OCI-LY7 (cell line): ENCODE measurements around the gene OSER1. TPM values are rescaled to one million over a fixed set of nuclear protein-coding genes. Genes with fewer than 3 reads are reported as not detected.

Source experiments
- BruUV-seq: library from RNA; stranded (reverse); fragments of 400-500 nt; replicated peaks from 2 replicates; lab custom pipeline; 2021; lab: Mats Ljungman, UMichigan
- CTCF ChIA-PET: fragments of 300-600 bp; sonication (Branson Sonifier 250); formaldehyde crosslinking; loops from one replicate; lab custom pipeline; 2022; ENCODE audit warnings: antibody characterized with exemption; ENCODE audit not compliant: unreplicated experiment; lab: Charles Lee
- POLR2A ChIA-PET: fragments of 300-600 bp; sonication (Branson Sonifier 250); formaldehyde crosslinking; loops from one replicate; lab custom pipeline; 2022; ENCODE audit warnings: antibody characterized with exemption; lab: Charles Lee
- DNase-seq: peaks from one replicate; pipeline ENCODE4 v3.0.0-alpha.2; 2015; ENCODE audit warnings: low spot score
- H2AFZ ChIP-seq: fragments of 200-600 bp; sonication (generic), shearing (Covaris generic); 2 replicates; pipeline ENCODE4 v1.6.1; 2014; ENCODE audit warnings: mild to moderate bottlenecking, antibody characterized with exemption, low read length, moderate library complexity
- H3K27ac ChIP-seq: fragments of 200-600 bp; sonication (generic); 2 replicates; pipeline ENCODE4 v1.5.1; 2014; ENCODE audit warnings: mixed run types, low read depth, mild to moderate bottlenecking, moderate library complexity, low read length, inconsistent platforms; ENCODE audit not compliant: poor library complexity, severe bottlenecking
- H3K36me3 ChIP-seq: fragments of 200-600 bp; sonication (generic); 2 replicates; pipeline ENCODE4 v1.6.1; 2014; ENCODE audit warnings: mild to moderate bottlenecking, antibody characterized with exemption, low read length, moderate library complexity, mixed read lengths; ENCODE audit not compliant: insufficient read depth
- H3K4me1 ChIP-seq: fragments of 200-600 bp; sonication (generic); 2 replicates; pipeline ENCODE4 v1.5.1; 2014; ENCODE audit warnings: mild to moderate bottlenecking, low read length; ENCODE audit not compliant: insufficient read depth, poor library complexity, severe bottlenecking
- H3K4me2 ChIP-seq: fragments of 200-600 bp; sonication (generic); 2 replicates; pipeline ENCODE4 v1.6.1; 2014; ENCODE audit warnings: mild to moderate bottlenecking, low read length
- H3K4me3 ChIP-seq: fragments of 200-600 bp; sonication (generic); 2 replicates; pipeline ENCODE4 v1.5.1; 2014; ENCODE audit warnings: mild to moderate bottlenecking, low read depth, low read length; ENCODE audit not compliant: poor library complexity, severe bottlenecking
- H3K79me2 ChIP-seq: fragments of 200-600 bp; sonication (generic); 2 replicates; pipeline ENCODE4 v1.6.1; 2016; ENCODE audit warnings: low read depth, mild to moderate bottlenecking, low read length, moderate library complexity, mixed read lengths; ENCODE audit not compliant: insufficient read depth
- H3K9me2 ChIP-seq: fragments of 200-600 bp; sonication (generic); 2 replicates; pipeline ENCODE4 v1.6.1; 2016; ENCODE audit warnings: mild to moderate bottlenecking, low read length, mixed read lengths; ENCODE audit not compliant: insufficient read depth
- H3K9me3 ChIP-seq: fragments of 200-600 bp; sonication (generic); 2 replicates; pipeline ENCODE4 v1.6.1; 2014; ENCODE audit warnings: mild to moderate bottlenecking, mixed run types, low read length, mixed read lengths
- H4K20me1 ChIP-seq: fragments of 200-600 bp; sonication (generic); 2 replicates; pipeline ENCODE4 v1.6.1; 2014; ENCODE audit warnings: mild to moderate bottlenecking, antibody characterized with exemption, low read length, moderate library complexity, mixed read lengths; ENCODE audit not compliant: insufficient read depth
- CTCF ChIP-seq: fragments of 200-600 bp; sonication (generic); conservative IDR thresholded peaks from 2 replicates; pipeline ENCODE4 v1.5.1; 2014; ENCODE audit warnings: mild to moderate bottlenecking, antibody characterized with exemption, low read length, moderate library complexity, mixed read lengths
- EZH2phosphoT487 ChIP-seq: fragments of 200-600 bp; sonication (generic); IDR thresholded peaks from 2 replicates; pipeline ENCODE4 v1.6.1; 2018; ENCODE audit warnings: low read depth, borderline replicate concordance, mild to moderate bottlenecking, mixed run types, antibody characterized with exemption, low read length, moderate library complexity, mixed read lengths
- intact Hi-C: fragments of 100-400 bp; cut with micrococcal nuclease; formaldehyde crosslinking; loops from one replicate; pipeline ENCODE4 v1.10.0; 2022; ENCODE audit not compliant: unreplicated experiment
- total RNA-seq, 2 experiments: library from RNA; depleted of rRNA in 1 of 2; stranded (reverse); fragments of >200 nt in 1 of 2; shearing (Covaris generic) in 1 of 2; gene quantifications; 2 replicates each; pipeline ENCODE4 v1.2.3, GENCODE V29; 2014 to 2022

OSER1 gene
- total RNA-seq, 2 experiments from 2014 or later = 28.1 to 31.9 TPM

- Histone ChIP-seq H4K20me1 (no peaks in the 10 kb centered on the region), H2AFZ (no peak overlapping the region), H3K4me1 (peaks cover 14% of the 10 kb centered on the region), H3K4me2 (no peak overlapping the region), H3K27ac (no peak overlapping the region), H3K4me3 (no peak overlapping the region), H3K79me2 (no peaks in the 10 kb centered on the region), H3K9me2 (no peaks in the 10 kb centered on the region), H3K9me3 (no peaks in the 10 kb centered on the region), H3K36me3 (no peaks in the 10 kb centered on the region)
- CTCF ChIA-PET = no interaction called here
- DNase-seq = no peak
- POLR2A ChIA-PET = no interaction called here
- no TSS peak for BruUV-seq
- no peak for TF ChIP-seq CTCF
- no peak for TF ChIP-seq EZH2phosphoT487
- intact Hi-C loops = no loop called here
Measured at GRCh38 chr20:44222027-44222426, 11.5 kb upstream of the OSER1 start.

DNA sequence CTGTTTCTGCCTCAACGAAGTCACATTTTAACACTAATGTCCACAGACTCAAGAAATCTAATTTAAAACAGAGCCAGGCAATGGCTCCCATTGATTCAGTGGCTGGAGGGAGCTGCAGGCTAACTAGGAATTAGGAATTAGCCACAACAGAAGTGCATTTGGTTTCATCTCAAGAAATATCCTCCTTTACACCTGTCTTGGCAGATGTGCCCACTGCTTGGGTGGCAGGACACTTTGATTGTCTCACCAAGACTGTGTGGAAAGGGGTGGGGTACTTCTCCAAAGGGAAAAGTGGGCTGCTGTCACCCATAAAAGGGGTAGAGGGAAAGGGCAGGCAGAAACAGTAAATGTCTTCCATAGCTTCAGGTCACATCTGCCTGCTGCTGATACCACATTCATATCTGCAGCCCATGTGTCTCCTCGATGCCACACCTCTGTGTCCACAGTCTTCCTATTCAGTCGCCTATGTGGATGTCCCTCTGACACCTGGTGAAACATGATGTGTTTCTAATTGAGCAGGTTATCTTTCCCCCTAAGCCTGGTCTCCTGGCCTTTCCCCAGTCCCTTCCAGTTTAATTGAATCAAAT is 10.9 kb upstream of the OSER1 start:
- no peak for DNase-seq
- no peaks in the 10 kb centered on the region for H3K36me3 ChIP-seq
- ChIA-PET CTCF (no interaction called here), POLR2A (no interaction called here)
- intact Hi-C loops = no loop called here
- H3K79me2 ChIP-seq = no peaks in the 10 kb centered on the region
- no peak overlapping the region for H3K4me2 ChIP-seq
- H3K9me2 ChIP-seq = no peaks in the 10 kb centered on the region
- no TSS peak for BruUV-seq
- H2AFZ ChIP-seq = no peak overlapping the region
- no peaks in the 10 kb centered on the region for H4K20me1 ChIP-seq
- H3K4me3 ChIP-seq = no peak overlapping the region
- no peak for TF ChIP-seq CTCF
- TF ChIP-seq EZH2phosphoT487 = no peak
- H3K27ac ChIP-seq = no peak overlapping the region
- H3K9me3 ChIP-seq = no peaks in the 10 kb centered on the region
- peaks cover 14% of the 10 kb centered on the region for H3K4me1 ChIP-seq

GRCh38 chr20:44219791-44220190 is 9.2 kb upstream of the OSER1 start:
- H3K4me3 ChIP-seq = no peak overlapping the region

More at GRCh38 chr20:44219791-44220190, 9.2 kb upstream of the OSER1 start:
- peaks cover 14% of the 10 kb centered on the region for H3K4me1 ChIP-seq
- no peak overlapping the region for H3K27ac ChIP-seq
- no TSS peak for BruUV-seq
- CTCF ChIA-PET = no interaction called here
- no peaks in the 10 kb centered on the region for H3K9me2 ChIP-seq
- no peak overlapping the region for H3K4me2 ChIP-seq
- H2AFZ ChIP-seq = no peak overlapping the region
- POLR2A ChIA-PET = no interaction called here
- H3K9me3 ChIP-seq = no peaks in the 10 kb centered on the region
- no peak for DNase-seq
- H3K36me3 ChIP-seq = no peaks in the 10 kb centered on the region
- no peaks in the 10 kb centered on the region for H3K79me2 ChIP-seq
- TF ChIP-seq EZH2phosphoT487 = no peak
- no peak for TF ChIP-seq CTCF
- intact Hi-C loops = loop anchor here (10.0 kb wide), 1 partner anchor 645 kb away; no protein-coding TSS in a partner anchor
- no peaks in the 10 kb centered on the region for H4K20me1 ChIP-seq
